Heart right ventricle (tissue), 16 donors: ENCODE results near the gene ZNF286A. TPM values are rescaled to one million over a fixed set of nuclear protein-coding genes. Genes with fewer than 3 reads are reported as not detected.
A peak's percentile ranks its signal among the peaks of the same experiment; 100 is the strongest.

Experiments used
- ATAC-seq, 8 donors: fragments of 200-7000 bp; cut with Tn5 transposase; one replicate each; pipeline ENCODE4 v1.9.1; 2020; ENCODE audit warnings: mild to moderate bottlenecking in 8 of 8, moderate library complexity in 8 of 8, moderate number of reproducible peaks in 1 of 8
- DNase-seq, 2 donors: peaks; one replicate each; pipeline ENCODE4 v3.0.0-alpha.2; 2020
- H3K27ac ChIP-seq, 10 donors: fragments of 200-600 bp; sonication (generic) in 2 of 10; one replicate each; pipeline versions ENCODE4 v1.5.0 to v1.8.0; 2020 to 2022; ENCODE audit warnings: mild to moderate bottlenecking in 3 of 10
- H3K27me3 ChIP-seq, 7 donors: fragments of 200-600 bp; one replicate each; pipeline ENCODE4 v1.8.0; 2021 to 2022; ENCODE audit warnings: mild to moderate bottlenecking in 2 of 7
- H3K36me3 ChIP-seq, 9 donors: fragments of 200-600 bp; sonication (generic) in 1 of 9; one replicate each; pipeline versions ENCODE4 v1.5.0 to v1.8.0; 2020 to 2022; ENCODE audit warnings: mild to moderate bottlenecking in 2 of 9
- H3K4me1 ChIP-seq, 9 donors: fragments of 200-600 bp; sonication (generic) in 1 of 9; one replicate each; pipeline versions ENCODE4 v1.5.0 to v1.8.0; 2020 to 2022; ENCODE audit warnings: mild to moderate bottlenecking in 4 of 9
- H3K4me3 ChIP-seq, 10 donors: fragments of 200-600 bp; sonication (generic) in 2 of 10; one replicate each; pipeline versions ENCODE4 v1.5.0 to v1.8.0; 2020 to 2022; ENCODE audit warnings: mild to moderate bottlenecking in 7 of 10, moderate library complexity in 2 of 10
- H3K9me3 ChIP-seq, 11 donors: fragments of 200-600 bp in 10 of 11; sonication (generic) in 2 of 11; one replicate each; pipeline versions ENCODE4 v1.5.0 to v1.8.0; 2013 to 2022; ENCODE audit warnings: mild to moderate bottlenecking in 2 of 11, control low read depth in 1 of 11, moderate library complexity in 1 of 11
- WGBS, 2 donors: extraction: QIAGEN DNeasy Blood & Tissue Kit; methylation state at CpG; one replicate each; pipeline ENCODE4 v1.1.7; 2013; ENCODE audit warnings: inconsistent platforms in 1 of 2; 5-methylcytosine and 5-hydroxymethylcytosine counted together
- intact Hi-C, 10 donors: fragments of 100-400 bp; cut with DNase I; formaldehyde crosslinking; loops; one replicate each; pipeline versions ENCODE4 v1.11.1 to v1.14.2; 2022
- polyA plus RNA-seq, 2 donors: library from polyadenylated mRNA; stranded (reverse); fragments of 200-250 nt; gene quantifications; one replicate each; pipeline ENCODE4 v1.2.3, GENCODE V29; 2013
- total RNA-seq, 10 donors: library from RNA; stranded (reverse); fragmentation: NEBNext Ultra II Directional in 3 of 10; extraction: Animal tissue kit (Norgen Biotek cat#: 25700) in 3 of 10; gene quantifications; one replicate each; pipeline versions ENCODE4 v1.2.1 to v1.2.4, GENCODE V29; 2021 to 2023
- TF ChIP-seq, protein P1 (sequence below), 9 donors: fragments of 200-600 bp; sonication (generic) in 2 of 9; IDR thresholded peaks; one replicate each; pipeline versions ENCODE4 v1.5.0 to v1.8.0; 2021 to 2022; ENCODE audit warnings: antibody characterized with exemption in 9 of 9, mild to moderate bottlenecking in 5 of 9, moderate library complexity in 1 of 9
- donor health status: Arrhythmogenic right ventricular cardiomyopathy.
- donor health status: ischemic (EF 13 %, LVEDD 7.1; RV severe dilation, severe dysfunction).
- donor health status: healthy with polysubstance abuse.
- donor health status: DM: no; HTN: yes; CAD: no.
- donor health status: DM: no; HTN: no; CAD: no.
- donor health status: ischemic (EF 25% LVEDD 6.9; RV normal size, moderate dysfunction).
- donor health status: ischemic (EF 25% LVEDD 5.7; RV mildly dilated, moderate dysfunction).
- donor health status: healthy.
- donor health status: DM: yes; HTN: yes; CAD: no.
- donor health status: Ischemic cardiomyopathy.
- donor health status: ischemic (EF 35%, LVEDD 5.7; RV mildly dilated, moderate dysfunction).
- donor health status: nonischemic (EF 11% LVEDD 7.7; RV severe dilation, severe dysfunction).
- donor health status: DM: yes; HTN: yes; CAD: no.
- donor health status: PGD.
- donor health status: ischemic (EF 29% LVEDD 5.4; RV normal size, mild dysfunction).
- donor health status: nonischemic (EF 23%, LVEDD 6.1; RV moderate dilation, normal function).

ZNF286A gene
- total and polyA plus RNA-seq, 12 donors, result 7.8 to 17.2 (median 12.0) TPM

- intact Hi-C loops, result no loop called here
- H3K4me3 ChIP-seq, result no peak overlapping the region
- H3K4me1 ChIP-seq, result peaks cover 0 to 54% (median 24%) of the 10 kb centered on the region in 9 donors
- peak overlapping the region in 9 of 10 donors; percentile 7 to 85 (median 72) for H3K27ac ChIP-seq
- 86 to 88% methylated on average over 6 of the region's 6 CpGs for WGBS, 2 donors
- no peaks in the 10 kb centered on the region for H3K36me3 ChIP-seq
- TF ChIP-seq, protein P1, sequence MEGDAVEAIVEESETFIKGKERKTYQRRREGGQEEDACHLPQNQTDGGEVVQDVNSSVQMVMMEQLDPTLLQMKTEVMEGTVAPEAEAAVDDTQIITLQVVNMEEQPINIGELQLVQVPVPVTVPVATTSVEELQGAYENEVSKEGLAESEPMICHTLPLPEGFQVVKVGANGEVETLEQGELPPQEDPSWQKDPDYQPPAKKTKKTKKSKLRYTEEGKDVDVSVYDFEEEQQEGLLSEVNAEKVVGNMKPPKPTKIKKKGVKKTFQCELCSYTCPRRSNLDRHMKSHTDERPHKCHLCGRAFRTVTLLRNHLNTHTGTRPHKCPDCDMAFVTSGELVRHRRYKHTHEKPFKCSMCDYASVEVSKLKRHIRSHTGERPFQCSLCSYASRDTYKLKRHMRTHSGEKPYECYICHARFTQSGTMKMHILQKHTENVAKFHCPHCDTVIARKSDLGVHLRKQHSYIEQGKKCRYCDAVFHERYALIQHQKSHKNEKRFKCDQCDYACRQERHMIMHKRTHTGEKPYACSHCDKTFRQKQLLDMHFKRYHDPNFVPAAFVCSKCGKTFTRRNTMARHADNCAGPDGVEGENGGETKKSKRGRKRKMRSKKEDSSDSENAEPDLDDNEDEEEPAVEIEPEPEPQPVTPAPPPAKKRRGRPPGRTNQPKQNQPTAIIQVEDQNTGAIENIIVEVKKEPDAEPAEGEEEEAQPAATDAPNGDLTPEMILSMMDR (IDR thresholded peaks at IDR 0.05), result no peak
- no peaks in the 10 kb centered on the region for H3K27me3 ChIP-seq
- no peak for DNase-seq
- no peaks in the 10 kb centered on the region for H3K9me3 ChIP-seq
- peak in 1 of 8 donors; percentile 11 for ATAC-seq
Measured at GRCh38 chr17:15659236-15659635, 40.3 kb upstream of the ZNF286A start.

DNA sequence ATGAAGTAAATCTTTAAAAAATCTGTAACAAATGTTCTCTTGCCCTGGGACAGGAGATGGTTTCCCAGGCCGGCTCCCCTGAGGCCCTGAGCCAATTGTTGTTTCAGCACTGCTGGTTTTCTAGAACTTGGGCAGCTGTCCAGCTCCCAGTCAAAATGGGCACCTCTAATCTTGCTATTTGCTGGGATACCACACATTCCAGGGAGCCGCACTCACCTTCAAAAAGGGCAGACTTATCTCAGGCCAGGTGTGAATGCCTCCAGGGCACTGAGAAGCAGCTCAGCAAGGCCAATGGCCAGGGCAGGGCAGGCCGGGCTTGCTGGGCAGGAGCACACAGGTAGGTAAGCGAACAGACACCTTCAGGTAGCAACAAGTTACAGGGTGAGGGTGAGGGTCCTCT lies 39.9 kb upstream of the ZNF286A start:
- H3K4me1 ChIP-seq, result peaks cover 0 to 54% (median 24%) of the 10 kb centered on the region in 9 donors
- TF ChIP-seq, protein P1 (IDR thresholded peaks at IDR 0.05), result no peak
- peak overlapping the region in 9 of 10 donors; percentile 7 to 85 (median 72) for H3K27ac ChIP-seq
- H3K9me3 ChIP-seq, result no peaks in the 10 kb centered on the region
- H3K36me3 ChIP-seq, result no peaks in the 10 kb centered on the region
- no peaks in the 10 kb centered on the region for H3K27me3 ChIP-seq
- ATAC-seq, result peak; percentile 26 to 77 (median 52)
- intact Hi-C loops, result loop anchor here in 1 of 10 donors (1.0 kb wide), 1 partner anchor 7 kb away; no protein-coding TSS in a partner anchor
- H3K4me3 ChIP-seq, result peak overlapping the region in 1 of 10 donors; percentile 19
- peak; percentile 45 to 47 for DNase-seq
- 60 to 61% methylated on average over 4 of the region's 4 CpGs for WGBS, 2 donors

DNA sequence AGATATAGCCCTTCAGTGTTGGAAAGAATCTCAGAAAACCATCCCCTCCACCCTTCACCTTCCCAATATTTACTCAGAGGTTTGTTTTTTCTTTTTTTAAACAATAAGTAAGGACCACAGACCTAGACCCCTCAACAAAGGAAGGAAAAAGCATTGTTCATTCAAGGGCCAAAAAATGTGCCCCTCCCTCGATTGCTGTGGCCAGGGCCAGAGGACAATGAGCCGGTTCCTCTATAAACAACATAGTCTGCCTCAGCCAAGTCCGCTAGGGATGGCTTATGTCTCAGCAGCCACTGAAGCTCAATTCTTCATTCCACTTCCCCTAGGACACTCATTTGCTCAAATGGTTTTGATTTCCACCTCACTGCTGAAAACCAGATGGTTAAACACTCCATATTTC lies 39.5 kb upstream of the ZNF286A start:
- WGBS, 2 donors, result 54 to 65% methylated on average over 3 of the region's 3 CpGs
- ATAC-seq (peak; percentile 52 to 87 (median 76)), DNase-seq (peak in 1 of 2 donors; percentile 50)
- TF ChIP-seq, protein P1 (IDR thresholded peaks at IDR 0.05), result no peak
- H3K9me3 ChIP-seq, result no peaks in the 10 kb centered on the region
- peaks cover 0 to 54% (median 24%) of the 10 kb centered on the region in 9 donors for H3K4me1 ChIP-seq
- intact Hi-C loops, result loop anchor here in 1 of 10 donors (1.0 kb wide), 1 partner anchor 8 kb away; no protein-coding TSS in a partner anchor
- H3K27me3 ChIP-seq, result no peaks in the 10 kb centered on the region
- H3K36me3 ChIP-seq, result no peaks in the 10 kb centered on the region
- H3K27ac ChIP-seq, result peak overlapping the region in 8 of 10 donors; percentile 54 to 85 (median 73)
- peak overlapping the region in 2 of 10 donors; percentile 10 to 19 for H3K4me3 ChIP-seq

DNA sequence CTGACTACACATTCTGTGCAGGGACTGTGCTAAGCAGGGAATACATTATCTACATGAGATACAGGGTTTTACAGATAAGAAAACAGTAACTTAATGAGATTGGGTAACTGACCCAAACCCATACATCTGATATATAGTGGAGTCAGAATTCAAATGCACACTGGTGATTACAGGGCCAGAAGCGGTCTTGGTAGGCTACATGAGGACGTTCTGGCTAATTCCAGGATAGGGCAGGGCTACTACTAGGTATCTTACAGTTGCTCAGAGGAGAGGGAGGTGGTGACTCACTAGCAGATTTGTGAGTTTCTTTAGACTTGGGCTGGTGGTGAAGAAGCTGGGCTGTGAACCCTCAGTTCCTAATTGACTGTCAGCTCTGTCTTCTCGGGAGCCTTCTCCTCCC lies 36.9 kb upstream of the ZNF286A start:
- Histone ChIP-seq H3K27ac (peak overlapping the region in 1 of 10 donors; percentile 48), H3K27me3 (no peaks in the 10 kb centered on the region), H3K4me1 (peaks cover 0 to 48% (median 24%) of the 10 kb centered on the region in 9 donors), H3K4me3 (no peak overlapping the region), H3K36me3 (no peaks in the 10 kb centered on the region), H3K9me3 (no peaks in the 10 kb centered on the region)
- ATAC-seq, result peak in 1 of 8 donors; percentile 17
- intact Hi-C loops, result no loop called here
- WGBS, 2 donors, result 91 to 95% methylated on average over 3 of the region's 3 CpGs
- no peak for DNase-seq
- TF ChIP-seq, protein P1 (IDR thresholded peaks at IDR 0.05), result no peak
